Measurements from ENCODE around the gene RNF135.
"Not testable (repeated sequence)": the region's sequence is repeated elsewhere in the genome, so short reads cannot be mapped to it uniquely, and the experiment has no call there.

RNF135 gene

DNA sequence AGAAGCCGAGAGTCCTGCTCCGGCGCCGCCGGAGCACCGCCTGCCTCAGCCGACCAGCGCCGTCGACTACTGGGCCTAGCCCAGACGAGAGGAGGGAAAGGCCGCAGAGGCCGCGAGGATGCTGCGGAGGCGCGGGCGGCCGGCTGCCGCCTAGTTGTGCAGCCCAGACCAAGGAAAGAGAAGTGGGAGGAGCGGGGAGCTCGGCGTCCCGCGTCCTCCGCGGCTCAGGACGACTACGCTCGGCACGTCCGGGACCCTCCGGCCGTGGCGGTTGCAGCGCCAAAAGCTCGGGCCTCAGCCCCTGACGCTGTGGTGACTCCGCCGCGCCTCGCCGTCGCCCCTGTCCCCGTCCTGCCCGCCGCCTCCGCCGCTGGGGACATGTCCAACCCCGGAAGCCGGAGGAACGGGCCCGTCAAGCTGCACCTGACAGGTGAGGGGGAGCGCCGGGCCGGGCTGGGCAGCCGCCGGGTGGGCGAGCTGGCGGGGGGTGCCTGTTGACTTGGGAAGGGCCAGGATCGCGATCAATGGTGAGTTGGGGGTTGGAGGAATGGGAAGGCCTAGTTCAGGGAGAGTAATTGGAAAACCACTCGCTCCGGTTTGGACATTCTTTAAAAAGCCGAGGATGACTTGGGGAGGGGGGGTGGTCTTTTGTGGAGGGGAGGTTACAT is 37.7 kb downstream of the RNF135 start:
- no peaks in the 10 kb centered on the region for H3K9me3 ChIP-seq (ENCODE audit: control insufficient read depth in 1 of 2, low read length in 2 of 2)
- no peaks in the 10 kb centered on the region for H3K27me3 ChIP-seq (ENCODE audit: low read depth, low read length)
- H3K4me3 ChIP-seq (ENCODE audit: low read depth in 1 of 2, low read length in 2 of 2), result peak overlapping the region; percentile 67 to 78
- peaks cover 0 to 5% of the 10 kb centered on the region in 2 donors for H3K4me1 ChIP-seq (ENCODE audit: control insufficient read depth in 1 of 2, insufficient read depth in 2 of 2, low read length in 2 of 2)
- peak overlapping the region; percentile 69 for H3K27ac ChIP-seq (ENCODE audit: low read length)
- peaks cover 0 to 4% of the 10 kb centered on the region in 2 donors for H3K36me3 ChIP-seq (ENCODE audit: control insufficient read depth in 1 of 2, insufficient read depth in 2 of 2, low read length in 2 of 2)

GRCh38 chr17:31009042-31009702 is 38.3 kb downstream of the RNF135 start:
- not testable (repeated sequence) for H3K4me1 ChIP-seq (ENCODE audit: control insufficient read depth in 1 of 2, insufficient read depth in 2 of 2, low read length in 2 of 2); H3K9me3 ChIP-seq (ENCODE audit: control insufficient read depth in 1 of 2, low read length in 2 of 2); H3K36me3 ChIP-seq (ENCODE audit: control insufficient read depth in 1 of 2, insufficient read depth in 2 of 2, low read length in 2 of 2); H3K27me3 ChIP-seq (ENCODE audit: low read depth, low read length)
- peak overlapping the region; percentile 67 to 78 for H3K4me3 ChIP-seq (ENCODE audit: low read depth in 1 of 2, low read length in 2 of 2)
- peak overlapping the region; percentile 69 for H3K27ac ChIP-seq (ENCODE audit: low read length)

GRCh38 chr17:31010014-31010413 is 39.2 kb downstream of the RNF135 start:
- H3K9me3 ChIP-seq (ENCODE audit: control insufficient read depth in 1 of 2, low read length in 2 of 2); H3K4me1 ChIP-seq (ENCODE audit: control insufficient read depth in 1 of 2, insufficient read depth in 2 of 2, low read length in 2 of 2); H3K4me3 ChIP-seq (ENCODE audit: low read depth in 1 of 2, low read length in 2 of 2); H3K36me3 ChIP-seq (ENCODE audit: control insufficient read depth in 1 of 2, insufficient read depth in 2 of 2, low read length in 2 of 2); H3K27me3 ChIP-seq (ENCODE audit: low read depth, low read length); H3K27ac ChIP-seq (ENCODE audit: low read length): not testable (repeated sequence)

DNA sequence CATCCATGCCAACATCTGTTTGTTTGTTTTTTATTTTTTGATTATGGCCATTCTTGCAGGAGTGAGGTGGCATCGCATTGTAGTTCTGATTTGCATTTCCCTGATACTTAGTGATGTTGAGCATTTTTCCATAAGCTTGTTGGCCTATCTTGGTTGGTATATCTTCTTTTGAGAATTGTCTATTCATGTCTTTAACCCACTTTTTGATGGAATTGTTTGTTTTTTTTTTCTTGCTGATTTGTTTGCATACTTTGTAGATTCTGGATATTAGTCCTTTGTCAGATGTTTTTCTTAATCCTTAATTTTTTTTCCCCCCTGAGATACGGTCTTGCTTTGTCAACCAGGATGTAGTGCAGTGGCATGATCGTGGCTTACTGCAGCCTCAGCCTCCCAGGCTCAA is 43.0 kb downstream of the RNF135 start:
- Histone ChIP-seq H3K36me3 (ENCODE audit: control insufficient read depth in 1 of 2, insufficient read depth in 2 of 2, low read length in 2 of 2) (no peaks in the 10 kb centered on the region), H3K4me1 (ENCODE audit: control insufficient read depth in 1 of 2, insufficient read depth in 2 of 2, low read length in 2 of 2) (no peaks in the 10 kb centered on the region), H3K27me3 (ENCODE audit: low read depth, low read length) (no peaks in the 10 kb centered on the region), H3K27ac (ENCODE audit: low read length) (no peak overlapping the region), H3K4me3 (ENCODE audit: low read depth in 1 of 2, low read length in 2 of 2) (no peak overlapping the region), H3K9me3 (ENCODE audit: control insufficient read depth in 1 of 2, low read length in 2 of 2) (no peaks in the 10 kb centered on the region)

DNA sequence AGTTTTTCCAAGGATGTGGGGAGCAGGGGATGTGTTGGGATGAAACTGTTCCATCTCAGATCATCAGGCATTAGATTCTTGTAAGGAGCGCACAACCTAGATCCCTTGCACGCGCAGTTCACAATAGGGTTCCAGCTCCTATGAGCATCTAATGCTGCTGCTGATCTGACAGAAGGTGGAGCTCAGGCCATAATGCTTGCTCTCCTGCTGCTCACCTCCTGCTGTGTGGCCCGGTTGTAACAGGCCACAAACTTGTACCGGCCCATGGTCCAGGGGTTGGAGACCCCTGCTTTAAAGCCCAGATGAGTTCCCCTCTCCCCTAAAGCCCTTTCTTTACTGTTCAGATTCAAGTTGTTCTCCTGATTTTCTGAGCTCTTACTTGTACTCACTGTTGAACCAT is 44.8 kb downstream of the RNF135 start:
- H3K36me3 ChIP-seq (ENCODE audit: control insufficient read depth in 1 of 2, insufficient read depth in 2 of 2, low read length in 2 of 2), result no peaks in the 10 kb centered on the region
- H3K4me3 ChIP-seq (ENCODE audit: low read depth in 1 of 2, low read length in 2 of 2), result no peak overlapping the region
- no peak overlapping the region for H3K27ac ChIP-seq (ENCODE audit: low read length)
- H3K4me1 ChIP-seq (ENCODE audit: control insufficient read depth in 1 of 2, insufficient read depth in 2 of 2, low read length in 2 of 2), result no peaks in the 10 kb centered on the region
- no peaks in the 10 kb centered on the region for H3K27me3 ChIP-seq (ENCODE audit: low read depth, low read length)
- no peaks in the 10 kb centered on the region for H3K9me3 ChIP-seq (ENCODE audit: control insufficient read depth in 1 of 2, low read length in 2 of 2)

DNA sequence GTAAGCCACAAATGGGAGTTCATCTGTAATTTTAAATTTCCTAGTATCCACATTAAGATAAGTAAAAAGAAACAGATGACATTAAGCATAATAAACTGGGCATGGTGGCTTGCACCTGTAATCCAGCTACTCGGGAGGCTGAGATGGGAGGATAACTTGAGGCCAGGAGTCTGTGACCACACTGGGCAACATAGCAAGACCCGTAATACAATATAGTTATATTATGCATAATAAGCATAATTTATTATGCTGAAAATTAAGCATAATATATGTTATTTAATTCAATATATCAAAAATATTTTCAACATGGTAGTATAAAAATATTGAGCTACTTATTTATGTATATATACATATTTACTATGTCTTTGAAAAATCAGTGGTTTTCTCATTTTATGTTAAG is 48.2 kb downstream of the RNF135 start:
- no peaks in the 10 kb centered on the region for H3K4me1 ChIP-seq (ENCODE audit: control insufficient read depth in 1 of 2, insufficient read depth in 2 of 2, low read length in 2 of 2)
- H3K36me3 ChIP-seq (ENCODE audit: control insufficient read depth in 1 of 2, insufficient read depth in 2 of 2, low read length in 2 of 2), result no peaks in the 10 kb centered on the region
- H3K4me3 ChIP-seq (ENCODE audit: low read depth in 1 of 2, low read length in 2 of 2), result no peak overlapping the region
- no peaks in the 10 kb centered on the region for H3K27me3 ChIP-seq (ENCODE audit: low read depth, low read length)
- no peaks in the 10 kb centered on the region for H3K9me3 ChIP-seq (ENCODE audit: control insufficient read depth in 1 of 2, low read length in 2 of 2)
- H3K27ac ChIP-seq (ENCODE audit: low read length), result no peak overlapping the region

GRCh38 chr17:31023171-31023570 is 52.3 kb downstream of the RNF135 start:
- not testable (repeated sequence) for H3K4me3 ChIP-seq (ENCODE audit: low read depth in 1 of 2, low read length in 2 of 2); H3K27me3 ChIP-seq (ENCODE audit: low read depth, low read length); H3K27ac ChIP-seq (ENCODE audit: low read length); H3K9me3 ChIP-seq (ENCODE audit: control insufficient read depth in 1 of 2, low read length in 2 of 2); H3K4me1 ChIP-seq (ENCODE audit: control insufficient read depth in 1 of 2, insufficient read depth in 2 of 2, low read length in 2 of 2); H3K36me3 ChIP-seq (ENCODE audit: control insufficient read depth in 1 of 2, insufficient read depth in 2 of 2, low read length in 2 of 2)

- Histone ChIP-seq H3K27me3 (ENCODE audit: low read depth, low read length) (no peaks in the 10 kb centered on the region), H3K4me1 (ENCODE audit: control insufficient read depth in 1 of 2, insufficient read depth in 2 of 2, low read length in 2 of 2) (no peaks in the 10 kb centered on the region), H3K27ac (ENCODE audit: low read length) (no peak overlapping the region), H3K4me3 (ENCODE audit: low read depth in 1 of 2, low read length in 2 of 2) (no peak overlapping the region), H3K9me3 (ENCODE audit: control insufficient read depth in 1 of 2, low read length in 2 of 2) (no peaks in the 10 kb centered on the region), H3K36me3 (ENCODE audit: control insufficient read depth in 1 of 2, insufficient read depth in 2 of 2, low read length in 2 of 2) (no peaks in the 10 kb centered on the region)
Measured at GRCh38 chr17:31031841-31032240, 61.0 kb downstream of the RNF135 start.

- not testable (repeated sequence) for H3K4me3 ChIP-seq (ENCODE audit: low read depth in 1 of 2, low read length in 2 of 2); H3K27me3 ChIP-seq (ENCODE audit: low read depth, low read length); H3K9me3 ChIP-seq (ENCODE audit: control insufficient read depth in 1 of 2, low read length in 2 of 2); H3K4me1 ChIP-seq (ENCODE audit: control insufficient read depth in 1 of 2, insufficient read depth in 2 of 2, low read length in 2 of 2); H3K27ac ChIP-seq (ENCODE audit: low read length); H3K36me3 ChIP-seq (ENCODE audit: control insufficient read depth in 1 of 2, insufficient read depth in 2 of 2, low read length in 2 of 2)
Measured at GRCh38 chr17:31035611-31036010, 64.8 kb downstream of the RNF135 start.

- not testable (repeated sequence) for H3K4me1 ChIP-seq (ENCODE audit: control insufficient read depth in 1 of 2, insufficient read depth in 2 of 2, low read length in 2 of 2); H3K4me3 ChIP-seq (ENCODE audit: low read depth in 1 of 2, low read length in 2 of 2); H3K27ac ChIP-seq (ENCODE audit: low read length); H3K36me3 ChIP-seq (ENCODE audit: control insufficient read depth in 1 of 2, insufficient read depth in 2 of 2, low read length in 2 of 2); H3K9me3 ChIP-seq (ENCODE audit: control insufficient read depth in 1 of 2, low read length in 2 of 2); H3K27me3 ChIP-seq (ENCODE audit: low read depth, low read length)
Measured at GRCh38 chr17:31040837-31041236, 70.0 kb downstream of the RNF135 start.

- not testable (repeated sequence) for H3K4me1 ChIP-seq (ENCODE audit: control insufficient read depth in 1 of 2, insufficient read depth in 2 of 2, low read length in 2 of 2); H3K27ac ChIP-seq (ENCODE audit: low read length); H3K36me3 ChIP-seq (ENCODE audit: control insufficient read depth in 1 of 2, insufficient read depth in 2 of 2, low read length in 2 of 2); H3K4me3 ChIP-seq (ENCODE audit: low read depth in 1 of 2, low read length in 2 of 2); H3K27me3 ChIP-seq (ENCODE audit: low read depth, low read length); H3K9me3 ChIP-seq (ENCODE audit: control insufficient read depth in 1 of 2, low read length in 2 of 2)
Measured at GRCh38 chr17:31042378-31042777, 71.5 kb downstream of the RNF135 start.

- H3K27me3 ChIP-seq (ENCODE audit: low read depth, low read length); H3K9me3 ChIP-seq (ENCODE audit: control insufficient read depth in 1 of 2, low read length in 2 of 2); H3K4me3 ChIP-seq (ENCODE audit: low read depth in 1 of 2, low read length in 2 of 2); H3K27ac ChIP-seq (ENCODE audit: low read length); H3K36me3 ChIP-seq (ENCODE audit: control insufficient read depth in 1 of 2, insufficient read depth in 2 of 2, low read length in 2 of 2); H3K4me1 ChIP-seq (ENCODE audit: control insufficient read depth in 1 of 2, insufficient read depth in 2 of 2, low read length in 2 of 2): not testable (repeated sequence)
Measured at GRCh38 chr17:31046856-31047425, 76.1 kb downstream of the RNF135 start.

All from muscle layer of duodenum (tissue), 2 donors.